Right lobe of liver (tissue), 6 donors: Measurements from ENCODE around the gene STRADB. TPM values are rescaled to one million over a fixed set of nuclear protein-coding genes. Genes with fewer than 3 reads are reported as not detected.

Experiments used
- ATAC-seq, 4 donors: fragments of 200-7000 bp; cut with Tn5 transposase; one replicate each; pipeline ENCODE4 v1.9.1; 2020; ENCODE audit warnings: mild to moderate bottlenecking in 4 of 4, moderate library complexity in 4 of 4
- DNase-seq, 3 donors: peaks; one replicate each; pipeline ENCODE4 v3.0.0-alpha.2; 2020
- H3K27ac ChIP-seq, 3 donors: fragments of 200-600 bp; one replicate each; pipeline ENCODE4 v1.8.0; 2022
- H3K27me3 ChIP-seq, 2 donors: fragments of 200-600 bp; one replicate each; pipeline ENCODE4 v1.8.0; 2022
- H3K36me3 ChIP-seq, 4 donors: fragments of 200-600 bp; sonication (generic) in 1 of 4; one replicate each; pipeline versions ENCODE4 v1.5.1 to v1.8.0; 2017 to 2022; ENCODE audit warnings: control low read depth in 1 of 4
- H3K4me1 ChIP-seq, 4 donors: fragments of 200-600 bp; sonication (generic) in 1 of 4; one replicate each; pipeline versions ENCODE4 v1.5.1 to v1.8.0; 2017 to 2022; ENCODE audit warnings: control low read depth in 1 of 4
- H3K4me3 ChIP-seq, 3 donors: fragments of 200-600 bp; one replicate each; pipeline ENCODE4 v1.8.0; 2022
- H3K9me3 ChIP-seq, 4 donors: fragments of 200-600 bp; sonication (generic) in 1 of 4; one replicate each; pipeline versions ENCODE4 v1.5.1 to v1.8.0; 2017 to 2022; ENCODE audit warnings: control low read depth in 1 of 4
- POLR2A ChIP-seq: fragments of 450-650 bp; IDR thresholded peaks from one replicate; pipeline ENCODE4 v1.6.1; 2017; ENCODE audit warnings: antibody characterized with exemption, mild to moderate bottlenecking
- WGBS: methylation state at CpG from one replicate; pipeline ENCODE4 v1.1.6; 2018; ENCODE audit warnings: low coverage, low lambda C conversion rate; ENCODE audit not compliant: insufficient coverage; ENCODE audit errors: missing lambda C conversion rate; 5-methylcytosine and 5-hydroxymethylcytosine counted together
- intact Hi-C, 2 donors: fragments of 100-400 bp; cut with DNase I; formaldehyde crosslinking; loops; one replicate each; pipeline versions ENCODE4 v1.11.2 to v1.14.1; 2022
- total RNA-seq, 6 experiments: library from RNA; depleted of rRNA in 2 of 6; stranded (reverse); fragments of >200 nt in 2 of 6; fragmentation: NEBNext Ultra II Directional in 3 of 6; extraction: Animal tissue kit (Norgen Biotek cat#: 25700) in 3 of 6; gene quantifications; one replicate each; pipeline versions ENCODE4 v1.1.0 to v1.2.4, GENCODE V29; 2016 to 2023
- TF ChIP-seq, protein P1 (sequence below), 4 donors: fragments of 200-600 bp in 3 of 4; fragments of 450-650 bp in 1 of 4; IDR thresholded peaks; one replicate each; pipeline versions ENCODE4 v1.5.1 to v1.8.0; 2016 to 2022; ENCODE audit warnings: antibody characterized with exemption in 4 of 4, mild to moderate bottlenecking in 2 of 4
- donor health status: DM: no; HTN: yes; CAD: no.
- donor health status: DM: no; HTN: no; CAD: no.
- donor health status: DM: no; HTN: no; CAD: no.
- donor health status: DM: no; HTN: yes; CAD: no.
- donor health status: DM: no; HTN: yes; CAD: no.

The STRADB gene
- total RNA-seq, 6 experiments from 2014 or later, result 44.2 to 71.6 (median 63.4) TPM

- intact Hi-C loops, result no loop called here
- H3K4me3 ChIP-seq, result no peak overlapping the region
- no peaks in the 10 kb centered on the region for H3K9me3 ChIP-seq
- H3K27ac ChIP-seq, result no peak overlapping the region
- no peak for TF ChIP-seq POLR2A
- TF ChIP-seq, protein P1, sequence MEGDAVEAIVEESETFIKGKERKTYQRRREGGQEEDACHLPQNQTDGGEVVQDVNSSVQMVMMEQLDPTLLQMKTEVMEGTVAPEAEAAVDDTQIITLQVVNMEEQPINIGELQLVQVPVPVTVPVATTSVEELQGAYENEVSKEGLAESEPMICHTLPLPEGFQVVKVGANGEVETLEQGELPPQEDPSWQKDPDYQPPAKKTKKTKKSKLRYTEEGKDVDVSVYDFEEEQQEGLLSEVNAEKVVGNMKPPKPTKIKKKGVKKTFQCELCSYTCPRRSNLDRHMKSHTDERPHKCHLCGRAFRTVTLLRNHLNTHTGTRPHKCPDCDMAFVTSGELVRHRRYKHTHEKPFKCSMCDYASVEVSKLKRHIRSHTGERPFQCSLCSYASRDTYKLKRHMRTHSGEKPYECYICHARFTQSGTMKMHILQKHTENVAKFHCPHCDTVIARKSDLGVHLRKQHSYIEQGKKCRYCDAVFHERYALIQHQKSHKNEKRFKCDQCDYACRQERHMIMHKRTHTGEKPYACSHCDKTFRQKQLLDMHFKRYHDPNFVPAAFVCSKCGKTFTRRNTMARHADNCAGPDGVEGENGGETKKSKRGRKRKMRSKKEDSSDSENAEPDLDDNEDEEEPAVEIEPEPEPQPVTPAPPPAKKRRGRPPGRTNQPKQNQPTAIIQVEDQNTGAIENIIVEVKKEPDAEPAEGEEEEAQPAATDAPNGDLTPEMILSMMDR (IDR thresholded peaks at IDR 0.05), result no peak
- H3K27me3 ChIP-seq, result no peaks in the 10 kb centered on the region
- peaks cover 0 to 11% (median 4%) of the 10 kb centered on the region in 4 donors for H3K36me3 ChIP-seq
- ATAC-seq, result peak in 2 of 4 donors; percentile 45 to 61
- no peak for DNase-seq
- peaks cover 0 to 12% (median 3%) of the 10 kb centered on the region in 4 donors for H3K4me1 ChIP-seq
Measured at GRCh38 chr2:201458381-201458780, 6.8 kb downstream of the STRADB start.

- 83% methylated on average over 1 of the region's 1 CpG for WGBS
- TF ChIP-seq POLR2A, result no peak
- TF ChIP-seq, protein P1 (IDR thresholded peaks at IDR 0.05), result no peak
Measured at GRCh38 chr2:201460532-201460931, 9.0 kb downstream of the STRADB start.

DNA sequence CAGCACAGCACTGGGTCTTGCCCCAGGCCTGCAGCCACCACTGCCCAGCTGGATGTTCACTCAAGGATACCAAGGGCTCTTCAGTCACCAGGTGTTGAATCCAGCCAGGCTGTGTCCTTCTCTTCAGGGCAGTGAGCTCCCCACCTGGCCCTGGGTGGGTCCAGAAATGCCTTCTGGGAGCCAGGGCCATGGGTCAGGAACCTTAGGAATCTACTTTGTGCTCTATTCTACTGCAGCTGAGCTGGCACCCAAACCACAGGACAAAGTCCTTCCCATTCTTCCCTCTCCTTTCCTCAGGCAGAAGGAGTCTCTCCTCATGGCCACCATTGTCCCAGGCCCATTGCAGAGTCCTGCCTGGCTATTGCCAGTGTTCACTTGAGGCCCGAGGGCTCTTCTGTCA is 13.0 kb downstream of the STRADB start:
- Histone ChIP-seq H3K4me1 (no peaks in the 10 kb centered on the region), H3K27me3 (no peaks in the 10 kb centered on the region), H3K9me3 (no peaks in the 10 kb centered on the region), H3K36me3 (peaks cover 0 to 15% (median 5%) of the 10 kb centered on the region in 4 donors), H3K4me3 (no peak overlapping the region), H3K27ac (no peak overlapping the region)
- intact Hi-C loops, result no loop called here
- no peak for TF ChIP-seq POLR2A
- TF ChIP-seq, protein P1 (IDR thresholded peaks at IDR 0.05), result no peak
- no CpG with 5 or more reads among the region's 1 CpG for WGBS
- ATAC-seq (no peak), DNase-seq (no peak)

More at GRCh38 chr2:201460532-201460931, 9.0 kb downstream of the STRADB start:
- Histone ChIP-seq H3K4me1 (peaks cover 0 to 12% (median 3%) of the 10 kb centered on the region in 4 donors), H3K4me3 (no peak overlapping the region), H3K9me3 (no peaks in the 10 kb centered on the region), H3K27me3 (no peaks in the 10 kb centered on the region), H3K36me3 (peaks cover 0 to 15% (median 4%) of the 10 kb centered on the region in 4 donors), H3K27ac (no peak overlapping the region)
- DNase-seq, result no peak
- intact Hi-C loops, result no loop called here
- no peak for ATAC-seq

DNA sequence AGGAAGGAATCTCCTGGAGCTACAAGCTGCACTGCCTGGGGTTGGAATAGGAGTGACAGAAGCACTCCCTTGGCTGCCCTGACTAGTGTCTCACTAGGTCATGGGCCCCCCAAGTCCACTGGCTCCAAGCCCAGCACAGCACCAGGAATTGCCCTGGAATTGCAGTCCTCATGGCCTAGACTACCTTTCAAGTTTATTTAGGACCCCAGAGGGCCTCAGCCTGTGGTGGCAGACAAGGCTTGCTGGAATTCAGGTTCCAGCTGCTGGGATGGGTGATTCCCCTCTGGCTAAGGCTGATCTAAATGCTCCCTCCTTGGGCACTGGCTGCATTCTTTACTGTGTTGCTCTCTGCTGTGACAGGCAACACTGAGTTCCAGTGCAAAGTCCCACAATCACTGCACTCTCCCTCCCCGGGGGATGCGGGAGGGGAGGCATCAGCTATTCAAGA is 14.0 kb downstream of the STRADB start:
- Histone ChIP-seq H3K4me3 (no peak overlapping the region), H3K36me3 (peaks cover 0 to 20% (median 10%) of the 10 kb centered on the region in 4 donors), H3K4me1 (no peaks in the 10 kb centered on the region), H3K27me3 (no peaks in the 10 kb centered on the region), H3K27ac (no peak overlapping the region), H3K9me3 (no peaks in the 10 kb centered on the region)
- ATAC-seq (no peak), DNase-seq (no peak)
- no CpG with 5 or more reads among the region's 2 CpGs for WGBS
- intact Hi-C loops, result no loop called here
- TF ChIP-seq, protein P1 (IDR thresholded peaks at IDR 0.05), result no peak
- no peak for TF ChIP-seq POLR2A
